Gastrocnemius medialis (tissue), 4 donors: ENCODE data around the gene HERPUD1.

Source experiments
- CTCF ChIP-seq, 5 experiments: fragments of 450-650 bp in 3 of 5; fragments of 200-600 bp in 2 of 5; sonication (generic) in 2 of 5; IDR thresholded peaks in 4 of 5; conservative IDR thresholded peaks in 1 of 5; 1 replicate in 4 of 5; 2 replicates in 1 of 5; pipeline ENCODE4 v1.5.1; 2016 to 2019; ENCODE audit warnings: antibody characterized with exemption in 5 of 5, mild to moderate bottlenecking in 3 of 5, moderate library complexity in 3 of 5
- POLR2A ChIP-seq, 2 donors: fragments of 450-650 bp; IDR thresholded peaks; one replicate each; pipeline ENCODE4 v1.6.1; 2017; ENCODE audit warnings: antibody characterized with exemption in 2 of 2, mild to moderate bottlenecking in 2 of 2, moderate library complexity in 2 of 2

DNA sequence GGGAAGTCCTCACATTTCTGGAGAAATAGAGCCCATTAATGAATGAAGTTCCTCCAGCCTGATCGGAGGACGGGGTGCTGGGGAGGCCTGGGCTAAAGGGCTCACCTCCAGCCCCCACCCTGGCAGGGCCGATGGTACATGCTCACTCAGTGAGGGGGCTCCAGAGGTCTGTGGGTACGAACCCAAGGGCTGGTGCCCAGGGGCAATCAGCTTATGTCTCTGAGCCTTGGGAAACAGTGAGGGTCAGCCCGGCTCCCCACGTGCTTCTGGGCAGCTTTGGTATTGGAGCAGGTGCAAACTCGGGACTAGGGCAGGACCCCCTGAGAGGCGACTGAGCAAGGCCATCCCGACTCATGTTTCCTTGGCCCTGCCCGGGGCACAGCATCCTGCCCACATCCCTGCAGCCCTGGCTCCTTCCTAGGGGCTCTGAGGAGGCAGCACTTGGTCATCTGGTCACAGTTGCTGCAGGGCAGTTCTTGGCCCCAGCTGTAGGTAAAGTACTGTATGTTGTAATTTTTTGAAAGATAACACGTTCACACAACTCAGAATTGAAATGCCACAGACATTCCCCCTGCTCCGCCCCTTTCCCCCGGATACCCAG, 28.8 kb downstream of the HERPUD1 start:
- TF ChIP-seq CTCF (IDR thresholded peaks at IDR 0.05 in 4 of 5, conservative IDR thresholded peaks at IDR 0.05 in 1 of 5) (no peak), POLR2A (IDR thresholded peaks at IDR 0.05) (no peak)
